GM10266 (cell line): ENCODE data around the gene ISG15.

ENCODE experiments used
- DNase-seq: peaks from one replicate; pipeline ENCODE4 v3.0.0; 2012; ENCODE audit errors: extremely low spot score
- TF ChIP-seq, protein P1 (sequence below): IDR thresholded peaks from 2 replicates; pipeline ENCODE4 v1.5.1; 2012; ENCODE audit warnings: mild to moderate bottlenecking, low read depth; ENCODE audit not compliant: control insufficient read depth, insufficient read depth; ENCODE audit errors: missing control alignments

ISG15 gene

DNA sequence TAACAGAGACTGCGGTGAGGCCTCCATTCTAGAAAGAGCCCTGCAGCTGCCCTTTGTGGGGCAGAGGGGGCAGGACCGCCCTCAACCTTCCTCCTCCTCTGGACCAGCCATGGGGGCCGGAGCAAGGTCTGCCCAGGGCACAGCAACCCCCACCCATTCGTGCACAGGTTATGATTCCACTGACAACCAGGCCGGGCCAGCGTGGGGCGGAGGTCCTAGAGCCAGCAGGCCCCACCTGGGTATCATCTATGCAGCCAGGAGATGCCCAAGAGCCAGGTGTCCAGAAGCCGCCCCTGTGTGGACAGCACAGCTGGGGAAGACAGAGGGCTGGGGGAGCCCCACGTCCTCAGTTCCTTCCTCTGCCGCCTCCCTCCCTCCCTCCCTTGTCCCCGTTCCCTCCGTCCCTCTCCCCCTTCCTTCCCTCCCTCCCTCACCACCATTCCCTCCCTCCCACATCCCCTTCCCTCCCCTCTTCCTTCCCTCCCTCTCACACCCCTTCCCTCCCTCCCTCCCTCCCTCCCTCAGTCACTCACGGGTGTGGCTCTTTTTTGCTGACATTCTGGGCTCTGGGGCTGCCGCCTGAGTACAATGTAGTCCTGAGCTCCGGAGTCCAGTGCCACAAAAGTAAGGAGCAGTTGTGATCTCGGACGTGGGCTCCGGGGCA, 48.5 kb downstream of the ISG15 start:
- TF ChIP-seq, protein P1, sequence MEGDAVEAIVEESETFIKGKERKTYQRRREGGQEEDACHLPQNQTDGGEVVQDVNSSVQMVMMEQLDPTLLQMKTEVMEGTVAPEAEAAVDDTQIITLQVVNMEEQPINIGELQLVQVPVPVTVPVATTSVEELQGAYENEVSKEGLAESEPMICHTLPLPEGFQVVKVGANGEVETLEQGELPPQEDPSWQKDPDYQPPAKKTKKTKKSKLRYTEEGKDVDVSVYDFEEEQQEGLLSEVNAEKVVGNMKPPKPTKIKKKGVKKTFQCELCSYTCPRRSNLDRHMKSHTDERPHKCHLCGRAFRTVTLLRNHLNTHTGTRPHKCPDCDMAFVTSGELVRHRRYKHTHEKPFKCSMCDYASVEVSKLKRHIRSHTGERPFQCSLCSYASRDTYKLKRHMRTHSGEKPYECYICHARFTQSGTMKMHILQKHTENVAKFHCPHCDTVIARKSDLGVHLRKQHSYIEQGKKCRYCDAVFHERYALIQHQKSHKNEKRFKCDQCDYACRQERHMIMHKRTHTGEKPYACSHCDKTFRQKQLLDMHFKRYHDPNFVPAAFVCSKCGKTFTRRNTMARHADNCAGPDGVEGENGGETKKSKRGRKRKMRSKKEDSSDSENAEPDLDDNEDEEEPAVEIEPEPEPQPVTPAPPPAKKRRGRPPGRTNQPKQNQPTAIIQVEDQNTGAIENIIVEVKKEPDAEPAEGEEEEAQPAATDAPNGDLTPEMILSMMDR = no peak
- DNase-seq = no peak

DNA sequence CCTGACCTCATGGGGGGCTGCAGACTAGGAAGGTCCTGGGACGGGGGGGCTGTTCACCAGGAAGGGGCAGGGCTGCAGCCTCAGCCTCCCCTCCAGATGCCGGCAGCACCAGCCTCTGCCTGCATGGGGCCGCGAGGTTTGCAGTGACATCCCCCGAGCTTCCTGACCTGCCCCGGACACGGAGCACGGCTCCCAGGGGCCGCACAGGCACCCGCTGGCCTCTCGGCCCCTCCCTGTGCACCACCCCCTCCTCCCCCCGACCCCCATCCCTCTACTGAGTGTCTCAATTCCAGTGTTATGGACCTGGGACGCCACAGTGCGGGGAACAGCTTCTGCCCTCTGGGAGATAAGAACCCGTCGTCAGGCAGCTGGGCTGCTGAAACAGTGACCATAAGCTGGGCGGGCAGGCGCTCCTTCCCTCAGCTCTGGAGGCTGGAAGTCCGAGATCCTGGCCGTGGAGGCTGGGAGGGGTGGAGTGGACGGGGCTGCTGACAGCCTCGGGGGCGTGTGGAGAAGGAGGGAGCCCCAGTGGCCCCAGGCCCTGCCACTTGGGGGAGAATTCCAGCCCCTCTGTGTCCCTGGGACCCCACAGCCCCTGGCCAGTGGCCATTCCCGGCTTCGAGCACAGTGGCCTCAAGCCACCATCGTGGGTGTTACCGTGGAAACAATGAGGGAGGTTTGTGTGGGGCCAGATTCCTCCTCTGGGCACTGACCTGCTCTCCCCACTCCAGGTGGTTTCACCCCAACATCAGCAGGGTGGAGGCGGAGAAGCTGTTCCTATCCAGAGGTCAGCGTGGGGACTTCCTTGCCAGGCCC, 49.3 kb downstream of the ISG15 start:
- TF ChIP-seq, protein P1 = no peak
- no peak for DNase-seq

DNA sequence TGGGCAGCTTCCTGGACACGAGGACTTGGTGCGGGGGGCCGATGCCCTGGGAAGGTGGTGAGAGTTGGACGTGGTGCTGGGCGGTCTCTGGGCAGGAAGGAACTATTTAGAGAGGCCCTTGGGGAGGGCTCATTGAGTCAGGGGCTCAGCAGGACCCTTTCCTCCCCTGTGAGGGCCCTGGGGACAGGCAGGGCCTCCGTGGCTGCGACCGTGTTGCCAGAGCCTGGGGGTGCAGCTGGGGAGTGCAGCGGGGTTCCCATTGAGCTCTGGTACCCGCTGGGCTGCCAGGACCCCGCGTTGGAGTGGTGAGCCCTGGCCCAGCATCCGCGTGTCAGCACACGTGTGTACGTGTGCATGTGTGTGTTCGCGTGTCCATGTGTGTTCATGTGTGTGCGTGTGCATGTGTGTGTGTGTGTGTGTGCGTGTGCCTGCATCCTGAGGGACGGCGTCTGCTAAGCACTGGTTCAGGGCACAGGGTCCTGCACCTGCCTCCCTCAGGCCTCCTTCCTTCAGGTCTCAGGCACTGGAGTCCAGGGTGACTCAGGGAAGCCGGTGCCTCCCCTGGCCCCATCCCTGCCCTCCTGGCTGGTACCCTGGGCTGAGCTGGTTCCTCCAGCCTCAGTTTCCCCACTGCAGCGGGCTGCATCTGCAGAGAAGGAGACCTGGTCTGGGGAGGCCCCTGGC, 50.1 kb downstream of the ISG15 start:
- TF ChIP-seq, protein P1 = no peak
- no peak for DNase-seq
